IMR-90 (cell line): Measurements from ENCODE around the gene DLG3. TPM values are rescaled to one million over a fixed set of nuclear protein-coding genes. Genes with fewer than 3 reads are reported as not detected.

Experiments used
- ATAC-seq: fragments of 200-7000 bp; cut with Tn5 transposase; 2 replicates; pipeline ENCODE4 v1.9.1; 2020; ENCODE audit warnings: low read depth, mild to moderate bottlenecking, moderate library complexity
- BruUV-seq: library from RNA; stranded (reverse); fragments of 400-500 nt; replicated peaks from 2 replicates; lab custom pipeline; 2021; lab: Mats Ljungman, UMichigan
- CTCF ChIA-PET: fragments of 300-600 bp; formaldehyde crosslinking; extraction: SDS; loops from one replicate; lab custom pipeline; 2021; ENCODE audit warnings: antibody characterized with exemption; lab: Yijun Ruan, JAX
- POLR2A ChIA-PET: fragments of 300-600 bp; sonication (Branson Sonifier 250); formaldehyde crosslinking; loops from one replicate; lab custom pipeline; 2022; ENCODE audit warnings: antibody characterized with exemption; ENCODE audit not compliant: unreplicated experiment; lab: Charles Lee
- DNase-seq: peaks from one replicate; pipeline ENCODE4 v3.0.0; 2013
- H2AFZ ChIP-seq: replicated peaks from 2 replicates; pipeline ENCODE3; 2013; ENCODE audit warnings: low read length, mild to moderate bottlenecking; ENCODE audit not compliant: poor library complexity
- H2AK5ac ChIP-seq: 2 replicates; pipeline ENCODE4 v1.6.1; 2013; ENCODE audit warnings: low read depth, low read length, inconsistent platforms
- H2AK9ac ChIP-seq: replicated peaks from 2 replicates; pipeline ENCODE3; 2013; ENCODE audit warnings: mild to moderate bottlenecking, low read depth, low read length, moderate library complexity; ENCODE audit not compliant: poor library complexity
- H2BK120ac ChIP-seq: 2 replicates; pipeline ENCODE4 v1.6.1; 2013; ENCODE audit warnings: low read depth, low read length, inconsistent platforms
- H2BK15ac ChIP-seq: 3 replicates; pipeline ENCODE4 v1.6.1; 2013; ENCODE audit warnings: low read depth, low read length, inconsistent platforms
- H2BK20ac ChIP-seq: 2 replicates; pipeline ENCODE4 v1.6.1; 2013; ENCODE audit warnings: low read depth, mild to moderate bottlenecking, inconsistent platforms, low read length, moderate library complexity
- H2BK5ac ChIP-seq: 2 replicates; pipeline ENCODE4 v1.6.1; 2013; ENCODE audit warnings: mild to moderate bottlenecking, low read depth, low read length, inconsistent platforms; ENCODE audit not compliant: poor library complexity, severe bottlenecking
- H3K14ac ChIP-seq: replicated peaks from 2 replicates; pipeline ENCODE4 v1.6.1; 2013; ENCODE audit warnings: low read depth, low read length, inconsistent platforms
- H3K18ac ChIP-seq: 2 replicates; pipeline ENCODE4 v1.6.1; 2013; ENCODE audit warnings: low read depth, low read length, control low read depth
- H3K23ac ChIP-seq: 2 replicates; pipeline ENCODE4 v1.6.1; 2013; ENCODE audit warnings: low read depth, low read length, inconsistent platforms
- H3K27ac ChIP-seq: 2 replicates; pipeline ENCODE4 v1.5.1; 2013; ENCODE audit warnings: mild to moderate bottlenecking, control low read depth, low read length; ENCODE audit not compliant: insufficient read depth
- H3K27me3 ChIP-seq: 2 replicates; pipeline ENCODE4 v1.6.1; 2013; ENCODE audit warnings: low read length; ENCODE audit not compliant: control insufficient read depth, insufficient read depth
- H3K36me3 ChIP-seq: 2 replicates; pipeline ENCODE4 v1.6.1; 2013; ENCODE audit warnings: low read length, mixed read lengths; ENCODE audit not compliant: control insufficient read depth, insufficient read depth
- H3K4ac ChIP-seq: 2 replicates; pipeline ENCODE4 v1.6.1; 2013; ENCODE audit warnings: low read depth, low read length, inconsistent platforms
- H3K4me1 ChIP-seq: 2 replicates; pipeline ENCODE4 v1.6.1; 2013; ENCODE audit warnings: low read length, mixed read lengths; ENCODE audit not compliant: control insufficient read depth, insufficient read depth
- H3K4me2 ChIP-seq: 2 replicates; pipeline ENCODE4 v1.6.1; 2013; ENCODE audit warnings: low read depth, mild to moderate bottlenecking, control low read depth, low read length, moderate library complexity
- H3K4me3 ChIP-seq: 2 replicates; pipeline ENCODE4 v1.5.1; 2013; ENCODE audit warnings: low read depth, mild to moderate bottlenecking, control low read depth, low read length, moderate library complexity; ENCODE audit not compliant: insufficient read depth
- H3K56ac ChIP-seq: 2 replicates; pipeline ENCODE4 v1.6.1; 2013; ENCODE audit warnings: low read length, inconsistent platforms; ENCODE audit not compliant: insufficient read depth; ENCODE audit errors: extremely low read depth
- H3K79me1 ChIP-seq, 2 experiments: 2 replicates each; pipeline ENCODE4 v1.6.1; 2013; ENCODE audit warnings: low read length in 2 of 2, inconsistent platforms in 1 of 2, low read depth in 1 of 2
- H3K9ac ChIP-seq: 2 replicates; pipeline ENCODE4 v1.6.1; 2013; ENCODE audit warnings: low read depth, low read length, control low read depth
- H3K9me1 ChIP-seq: 2 replicates; pipeline ENCODE4 v1.6.1; 2013; ENCODE audit warnings: low read length, inconsistent platforms; ENCODE audit not compliant: insufficient read depth
- H3K9me3 ChIP-seq: 2 replicates; pipeline ENCODE4 v1.6.1; 2013; ENCODE audit warnings: low read length; ENCODE audit not compliant: control insufficient read depth, insufficient read depth
- H4K20me1 ChIP-seq: 2 replicates; pipeline ENCODE4 v1.6.1; 2013; ENCODE audit warnings: low read length, inconsistent platforms; ENCODE audit not compliant: insufficient read depth
- H4K5ac ChIP-seq: 2 replicates; pipeline ENCODE4 v1.6.1; 2013; ENCODE audit warnings: mild to moderate bottlenecking, low read depth, low read length, control low read depth
- H4K8ac ChIP-seq, 2 experiments: 2 replicates each; pipeline ENCODE4 v1.6.1; 2013; ENCODE audit warnings: low read depth in 2 of 2, low read length in 2 of 2, control low read depth in 1 of 2, inconsistent platforms in 1 of 2
- H4K91ac ChIP-seq: 2 replicates; pipeline ENCODE4 v1.6.1; 2013; ENCODE audit warnings: low read depth, low read length, inconsistent platforms; ENCODE audit not compliant: insufficient read depth
- NFE2L2 ChIP-seq: fragments of 150-350 bp; IDR thresholded peaks from 2 replicates; pipeline ENCODE4 v1.6.1; 2016; ENCODE audit warnings: low read depth, mild to moderate bottlenecking, low read length
- WGBS, 2 experiments: methylation state at CpG; one replicate each; pipeline versions ENCODE4 v1.1.5 to v1.1.7; 2013; ENCODE audit warnings: missing lambda C conversion rate in 2 of 2; ENCODE audit not compliant: insufficient read length in 1 of 2; ENCODE audit errors: extremely low coverage in 2 of 2; 5-methylcytosine and 5-hydroxymethylcytosine counted together
- dilution Hi-C: fragments of 300-500 bp; cut with HindIII; formaldehyde crosslinking; loops from one replicate; pipeline ENCODE4 v1.14.3; 2018; ENCODE audit warnings: low sequenced_read_pairs; ENCODE audit not compliant: unreplicated experiment
- in situ Hi-C: fragments of 300-500 bp; cut with MboI; formaldehyde crosslinking; loops from 3 replicates; pipeline ENCODE4 v1.14.3; 2019; ENCODE audit warnings: low sequenced_read_pairs, inconsistent platforms, mixed read lengths
- intact Hi-C: fragments of 100-400 bp; cut with micrococcal nuclease; formaldehyde crosslinking; loops from 2 replicates; pipeline ENCODE4 v1.10.0; 2022
- polyA plus RNA-seq, 3 experiments: library from polyadenylated mRNA; depleted of rRNA; stranded (reverse); fragments of >200 nt; gene quantifications; 2 replicates each; pipeline ENCODE4 v1.2.3, GENCODE V29; 2012; ENCODE audit warnings: low replicate concordance in 1 of 3
- total RNA-seq: library from RNA; depleted of rRNA; stranded (reverse); fragments of >200 nt; gene quantifications from 2 replicates; pipeline ENCODE4 v1.2.3, GENCODE V29; 2012

Gene DLG3
- total and polyA plus RNA-seq, 2 of the 4 experiments (the other 2 are of a cell fraction): 11.0 to 27.1 TPM

- Histone ChIP-seq H4K20me1 (no peaks in the 10 kb centered on the region), H3K9me1 (no peaks in the 10 kb centered on the region), H3K4me3 (no peak overlapping the region), H3K18ac (no peak overlapping the region), H3K56ac (no peak overlapping the region), H3K79me1 (no peaks in the 10 kb centered on the region), H2BK20ac (no peak overlapping the region), H3K27ac (no peak overlapping the region), H3K23ac (no peak overlapping the region), H4K5ac (no peak overlapping the region), H3K4me1 (no peaks in the 10 kb centered on the region), H3K27me3 (peaks cover 3% of the 10 kb centered on the region), H2BK15ac (no peak overlapping the region), H2AFZ (no peak overlapping the region), H2BK5ac (no peak overlapping the region), H2AK5ac (no peak overlapping the region), H4K8ac (no peak overlapping the region), H3K4ac (no peak overlapping the region), H3K4me2 (no peak overlapping the region), H4K91ac (no peak overlapping the region), H3K9ac (no peak overlapping the region), H2AK9ac (no peak overlapping the region), H3K9me3 (no peaks in the 10 kb centered on the region), H2BK120ac (no peak overlapping the region), H3K36me3 (no peaks in the 10 kb centered on the region), H3K14ac (no peak overlapping the region)
- ChIA-PET CTCF (interaction anchor here (0.9 kb wide), 1 partner anchor 27 kb away, joined by 3 read pairs; no protein-coding TSS in a partner anchor), POLR2A (no interaction called here)
- TF ChIP-seq NFE2L2: no peak
- peak; percentile 1 for DNase-seq
- no peak for ATAC-seq
- intact Hi-C loops: loop anchor here (1.0 kb wide), 1 partner anchor 100 kb away; no protein-coding TSS in a partner anchor
- BruUV-seq: no TSS peak
- dilution Hi-C loops: no loop called here
- in situ Hi-C loops: no loop called here
- no CpG with 5 or more reads among the region's 2 CpGs for WGBS, 2 experiments
Measured at GRCh38 chrX:70554523-70554922, 109.9 kb downstream of the DLG3 start.
